Sigmoid colon (tissue), 7 donors: Measurements from ENCODE around the gene TLR6. TPM values are rescaled to one million over a fixed set of nuclear protein-coding genes. Genes with fewer than 3 reads are reported as not detected.
"Not testable (repeated sequence)": the region's sequence is repeated elsewhere in the genome, so short reads cannot be mapped to it uniquely, and the experiment has no call there.

ENCODE experiments used
- DNase-seq: peaks from one replicate; pipeline ENCODE4 v3.0.0-alpha.2; 2019
- H3K27ac ChIP-seq, 4 donors: fragments of 200-600 bp; sonication (generic); one replicate each; pipeline ENCODE4 v1.5.1; 2016 to 2019; ENCODE audit warnings: mild to moderate bottlenecking in 1 of 4
- H3K27me3 ChIP-seq, 3 donors: fragments of 200-600 bp; sonication (generic); one replicate each; pipeline ENCODE4 v1.5.1; 2019; ENCODE audit warnings: mild to moderate bottlenecking in 1 of 3
- H3K36me3 ChIP-seq, 4 donors: fragments of 200-600 bp; sonication (generic); one replicate each; pipeline ENCODE4 v1.5.1; 2016 to 2019
- H3K4me1 ChIP-seq, 4 donors: fragments of 200-600 bp; sonication (generic); one replicate each; pipeline ENCODE4 v1.5.1; 2017 to 2019
- H3K4me3 ChIP-seq, 4 donors: fragments of 200-600 bp; sonication (generic); one replicate each; pipeline ENCODE4 v1.5.1; 2017 to 2019; ENCODE audit warnings: mild to moderate bottlenecking in 2 of 4, moderate library complexity in 1 of 4
- H3K9me3 ChIP-seq, 4 donors: fragments of 200-600 bp in 3 of 4; sonication (generic) in 3 of 4; one replicate each; pipeline versions ENCODE4 v1.5.1 to v1.6.1; 2013 to 2019
- CTCF ChIP-seq, 4 experiments: fragments of 450-650 bp in 3 of 4; fragments of 200-600 bp in 1 of 4; IDR thresholded peaks; one replicate each; pipeline ENCODE4 v1.5.1; 2016 to 2019; ENCODE audit warnings: antibody characterized with exemption in 4 of 4, mild to moderate bottlenecking in 3 of 4, moderate library complexity in 2 of 4
- EP300 ChIP-seq, 4 donors: sonication (generic); formaldehyde crosslinking; IDR thresholded peaks; one replicate each; pipeline ENCODE4 v1.6.1; 2017; ENCODE audit warnings: antibody characterized with exemption in 4 of 4
- POLR2A ChIP-seq, 2 donors: fragments of 450-650 bp; IDR thresholded peaks; one replicate each; pipeline ENCODE4 v1.6.1; 2016; ENCODE audit warnings: antibody characterized with exemption in 2 of 2, mild to moderate bottlenecking in 2 of 2, moderate library complexity in 2 of 2
- POLR2AphosphoS5 ChIP-seq, 4 donors: sonication (generic); formaldehyde crosslinking; IDR thresholded peaks; one replicate each; pipeline ENCODE4 v1.6.1; 2017; ENCODE audit warnings: antibody characterized with exemption in 4 of 4
- WGBS, 2 donors: extraction: QIAGEN DNeasy Blood & Tissue Kit; methylation state at CpG; one replicate each; pipeline ENCODE4 v1.1.7; 2013; 5-methylcytosine and 5-hydroxymethylcytosine counted together
- intact Hi-C: fragments of 100-400 bp; cut with DNase I; formaldehyde crosslinking; loops from one replicate; pipeline ENCODE4 v1.15.1; 2023
- polyA plus RNA-seq, 3 donors: library from polyadenylated mRNA; stranded (reverse); fragments of 200-250 nt; gene quantifications; one replicate each; pipeline ENCODE4 v1.2.3, GENCODE V29; 2013
- total RNA-seq, 4 donors: library from RNA; depleted of rRNA; stranded (reverse); fragments of >200 nt; gene quantifications; one replicate each; pipeline ENCODE4 v1.1.0, GENCODE V29; 2016
- donor health status: healthy with polysubstance abuse.
- donor health status: Bipolar disorder and iron deficiency.
- donor health status: healthy.

TLR6 gene
- total and polyA plus RNA-seq, 7 donors: 0.60 to 4.1 (median 2.5) TPM

- no peaks in the 10 kb centered on the region for H3K27me3 ChIP-seq
- H3K9me3 ChIP-seq: no peaks in the 10 kb centered on the region
- H3K36me3 ChIP-seq: no peaks in the 10 kb centered on the region
- H3K27ac ChIP-seq: no peak within 1 kb of the TSS
- H3K4me3 ChIP-seq: no peak within 1 kb of the TSS
- TF ChIP-seq EP300 (IDR thresholded peaks at IDR 0.05) (no peak), POLR2AphosphoS5 (IDR thresholded peaks at IDR 0.05) (no peak), POLR2A (IDR thresholded peaks at IDR 0.05) (no peak), CTCF (IDR thresholded peaks at IDR 0.05) (peak; percentile 53 to 75 (median 58))
- WGBS, 2 donors: 33 to 36% methylated on average over 12 of the region's 12 CpGs
- no peaks in the 10 kb centered on the region for H3K4me1 ChIP-seq
- intact Hi-C loops: loop anchor here (2.0 kb wide), 1 partner anchor 24 kb away; no protein-coding TSS in a partner anchor
- DNase-seq: no peak
Observed at GRCh38 chr4:38782452-38783108, 74.0 kb downstream of the TLR6 start, which contains the start of gene TLR10. TSS of gene TLR10 (minus strand) at chr4:38782990. CDS start at chr4:38775590, 7,400 bp downstream.

GRCh38 chr4:38781854-38782261, 74.8 kb downstream of the TLR6 start:
- no peak overlapping the region for H3K27ac ChIP-seq
- WGBS, 2 donors: 72 to 91% methylated on average over 4 of the region's 4 CpGs

GRCh38 chr4:38780833-38781484, 75.7 kb downstream of the TLR6 start:
- Histone ChIP-seq H3K27ac (no peak overlapping the region), H3K36me3 (no peaks in the 10 kb centered on the region), H3K4me3 (no peak overlapping the region), H3K9me3 (no peaks in the 10 kb centered on the region), H3K27me3 (no peaks in the 10 kb centered on the region), H3K4me1 (no peaks in the 10 kb centered on the region)
- no peak for TF ChIP-seq CTCF (IDR thresholded peaks at IDR 0.05)
- no peak for TF ChIP-seq POLR2A (IDR thresholded peaks at IDR 0.05)
- TF ChIP-seq POLR2AphosphoS5 (IDR thresholded peaks at IDR 0.05): no peak
- TF ChIP-seq EP300 (IDR thresholded peaks at IDR 0.05): no peak
- no peak for DNase-seq
- intact Hi-C loops: no loop called here
- 78 to 91% methylated on average over 4 of the region's 4 CpGs for WGBS, 2 donors

More at GRCh38 chr4:38781854-38782261, 74.8 kb downstream of the TLR6 start:
- no peak for DNase-seq
- Histone ChIP-seq H3K9me3 (no peaks in the 10 kb centered on the region), H3K4me1 (no peaks in the 10 kb centered on the region), H3K27me3 (no peaks in the 10 kb centered on the region), H3K4me3 (no peak overlapping the region), H3K36me3 (no peaks in the 10 kb centered on the region)
- intact Hi-C loops: loop anchor here (2.0 kb wide), 1 partner anchor 23 kb away; no protein-coding TSS in a partner anchor
- TF ChIP-seq EP300 (IDR thresholded peaks at IDR 0.05) (no peak), POLR2A (IDR thresholded peaks at IDR 0.05) (no peak), POLR2AphosphoS5 (IDR thresholded peaks at IDR 0.05) (no peak), CTCF (IDR thresholded peaks at IDR 0.05) (no peak)

- 82 to 83% methylated on average over 5 of the region's 5 CpGs for WGBS, 2 donors
- no peaks in the 10 kb centered on the region for H3K9me3 ChIP-seq
- no peak for DNase-seq
- H3K4me1 ChIP-seq: no peaks in the 10 kb centered on the region
- intact Hi-C loops: no loop called here
- no peaks in the 10 kb centered on the region for H3K27me3 ChIP-seq
- TF ChIP-seq POLR2AphosphoS5 (IDR thresholded peaks at IDR 0.05): no peak
- no peak for TF ChIP-seq POLR2A (IDR thresholded peaks at IDR 0.05)
- TF ChIP-seq EP300 (IDR thresholded peaks at IDR 0.05): no peak
- no peaks in the 10 kb centered on the region for H3K36me3 ChIP-seq
- no peak overlapping the region for H3K4me3 ChIP-seq
- H3K27ac ChIP-seq: no peak overlapping the region
Observed at GRCh38 chr4:38779790-38780189, 76.8 kb downstream of the TLR6 start.

GRCh38 chr4:38777925-38778324, 78.7 kb downstream of the TLR6 start:
- DNase-seq, H3K27me3 ChIP-seq, H3K9me3 ChIP-seq, H3K27ac ChIP-seq, H3K4me1 ChIP-seq, H3K36me3 ChIP-seq, intact Hi-C loops, H3K4me3 ChIP-seq: not testable (repeated sequence)
- WGBS, 2 donors: 56 to 80% methylated on average over 2 of the region's 2 CpGs
